ENCODE data around the gene PDHX.

PDHX gene

GRCh38 chr11:34996958-34997357 lies 80.5 kb downstream of the PDHX start:
- DNase-seq, result no peak

GRCh38 chr11:34997952-34998528 lies 81.6 kb downstream of the PDHX start:
- peak; percentile 48 for DNase-seq

- DNase-seq, result no peak
Observed at GRCh38 chr11:34999453-34999852, 83.0 kb downstream of the PDHX start.

GRCh38 chr11:35003186-35003585 lies 86.8 kb downstream of the PDHX start:
- DNase-seq, result no peak

GRCh38 chr11:35003658-35004057 lies 87.2 kb downstream of the PDHX start:
- DNase-seq, result peak; percentile 4

GRCh38 chr11:35005141-35005780 lies 88.8 kb downstream of the PDHX start:
- DNase-seq, result no peak

GRCh38 chr11:35006389-35007128 lies 90.1 kb downstream of the PDHX start:
- no peak for DNase-seq

GRCh38 chr11:35007277-35007676 lies 90.9 kb downstream of the PDHX start:
- no peak for DNase-seq

GRCh38 chr11:35009191-35009943 lies 92.9 kb downstream of the PDHX start:
- DNase-seq, result peak; percentile 66

GRCh38 chr11:35009944-35010342 lies 93.5 kb downstream of the PDHX start:
- DNase-seq, result no peak

- no peak for DNase-seq
Observed at GRCh38 chr11:35010654-35011053, 94.2 kb downstream of the PDHX start.

GRCh38 chr11:35011389-35011788 lies 95.0 kb downstream of the PDHX start:
- DNase-seq, result peak; percentile 71

GRCh38 chr11:35011944-35012343 lies 95.5 kb downstream of the PDHX start:
- DNase-seq, result no peak

- DNase-seq, result no peak
Observed at GRCh38 chr11:35012467-35013191, 96.2 kb downstream of the PDHX start.

- no peak for DNase-seq
Observed at GRCh38 chr11:35013514-35014233, 97.3 kb downstream of the PDHX start.

GRCh38 chr11:35014346-35014745 lies 97.9 kb downstream of the PDHX start:
- DNase-seq, result peak; percentile 93

GRCh38 chr11:35015621-35016387 lies 99.4 kb downstream of the PDHX start:
- DNase-seq, result no peak

- DNase-seq, result no peak
Observed at GRCh38 chr11:35016916-35017315, 100.5 kb downstream of the PDHX start.

- no peak for DNase-seq
Observed at GRCh38 chr11:35017528-35018342, 101.3 kb downstream of the PDHX start.

- no peak for DNase-seq
Observed at GRCh38 chr11:35021589-35021988, 105.2 kb downstream of the PDHX start.
